Lower leg skin (tissue), 4 donors: ENCODE measurements around the gene RPSA. TPM values are rescaled to one million over a fixed set of nuclear protein-coding genes. Genes with fewer than 3 reads are reported as not detected.

Source experiments
- DNase-seq, 2 donors: peaks; one replicate each; pipeline ENCODE4 v3.0.0-alpha.2; 2019; ENCODE audit warnings: low spot score in 2 of 2
- H3K4me3 ChIP-seq: fragments of 200-600 bp; sonication (generic); 2 replicates; pipeline ENCODE4 v1.5.1; 2017; ENCODE audit warnings: mild to moderate bottlenecking, low read depth; ENCODE audit not compliant: poor library complexity, severe bottlenecking
- POLR2A ChIP-seq, 2 donors: fragments of 450-650 bp; IDR thresholded peaks; one replicate each; pipeline ENCODE4 v1.6.1; 2016 to 2017; ENCODE audit warnings: antibody characterized with exemption in 2 of 2, mild to moderate bottlenecking in 1 of 2, moderate library complexity in 1 of 2
- WGBS, 2 donors: methylation state at CpG; one replicate each; pipeline ENCODE4 v1.1.5; 2018; 5-methylcytosine and 5-hydroxymethylcytosine counted together
- intact Hi-C: fragments of 100-400 bp; cut with DNase I; formaldehyde crosslinking; loops from one replicate; pipeline ENCODE4 v1.15.0; 2023; ENCODE audit warnings: low total_unique reads
- total RNA-seq, 4 donors: library from RNA; depleted of rRNA; stranded (reverse); fragments of >200 nt; gene quantifications; one replicate each; pipeline ENCODE4 v1.1.0, GENCODE V29; 2016
- TF ChIP-seq, protein P1 (sequence below), 3 donors: fragments of 450-650 bp; IDR thresholded peaks; one replicate each; pipeline ENCODE4 v1.5.1; 2016; ENCODE audit warnings: antibody characterized with exemption in 3 of 3, mild to moderate bottlenecking in 3 of 3, moderate library complexity in 2 of 3

RPSA gene
- total RNA-seq, 4 donors from 2014 or later = 789 to 1,137 (median 1,095) TPM

DNA sequence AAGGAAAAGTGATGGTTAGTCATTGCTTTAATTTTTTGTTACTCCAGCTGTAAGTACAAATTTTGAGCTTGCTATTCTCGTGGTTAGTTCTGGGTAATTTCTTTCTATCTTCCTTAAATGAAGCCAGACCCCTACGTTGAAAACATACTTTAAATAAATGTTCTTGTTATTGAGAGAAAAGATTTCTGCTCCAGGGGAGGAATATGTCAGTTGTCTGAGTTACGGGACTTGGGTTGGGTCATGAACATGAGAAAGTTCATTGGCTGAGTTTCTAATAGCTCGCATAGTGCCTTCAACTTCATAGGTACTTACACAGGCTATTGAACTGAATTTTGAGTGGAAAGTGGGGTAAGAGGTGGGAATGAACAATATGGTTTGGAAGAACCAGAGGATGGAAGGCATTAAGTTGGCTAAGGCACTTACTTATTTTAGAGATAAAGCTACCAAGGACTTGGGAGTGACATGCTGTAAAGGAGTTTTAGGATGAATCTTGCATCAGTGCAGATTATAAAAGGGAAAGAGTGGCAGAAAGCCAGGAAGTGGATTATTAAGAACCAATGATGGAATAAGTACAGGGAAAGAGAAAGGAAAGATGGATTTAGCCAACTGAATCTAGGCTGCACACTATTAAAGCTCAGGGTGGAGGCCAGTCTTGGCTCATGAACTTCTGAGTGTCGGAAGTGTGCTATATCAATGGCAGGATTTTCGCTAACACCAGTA is 1.4 kb downstream of the RPSA start:
- no peak overlapping the region for H3K4me3 ChIP-seq
- TF ChIP-seq POLR2A (IDR thresholded peaks at IDR 0.05) = no peak
- TF ChIP-seq, protein P1, sequence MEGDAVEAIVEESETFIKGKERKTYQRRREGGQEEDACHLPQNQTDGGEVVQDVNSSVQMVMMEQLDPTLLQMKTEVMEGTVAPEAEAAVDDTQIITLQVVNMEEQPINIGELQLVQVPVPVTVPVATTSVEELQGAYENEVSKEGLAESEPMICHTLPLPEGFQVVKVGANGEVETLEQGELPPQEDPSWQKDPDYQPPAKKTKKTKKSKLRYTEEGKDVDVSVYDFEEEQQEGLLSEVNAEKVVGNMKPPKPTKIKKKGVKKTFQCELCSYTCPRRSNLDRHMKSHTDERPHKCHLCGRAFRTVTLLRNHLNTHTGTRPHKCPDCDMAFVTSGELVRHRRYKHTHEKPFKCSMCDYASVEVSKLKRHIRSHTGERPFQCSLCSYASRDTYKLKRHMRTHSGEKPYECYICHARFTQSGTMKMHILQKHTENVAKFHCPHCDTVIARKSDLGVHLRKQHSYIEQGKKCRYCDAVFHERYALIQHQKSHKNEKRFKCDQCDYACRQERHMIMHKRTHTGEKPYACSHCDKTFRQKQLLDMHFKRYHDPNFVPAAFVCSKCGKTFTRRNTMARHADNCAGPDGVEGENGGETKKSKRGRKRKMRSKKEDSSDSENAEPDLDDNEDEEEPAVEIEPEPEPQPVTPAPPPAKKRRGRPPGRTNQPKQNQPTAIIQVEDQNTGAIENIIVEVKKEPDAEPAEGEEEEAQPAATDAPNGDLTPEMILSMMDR (IDR thresholded peaks at IDR 0.05) = no peak
- 57 to 58% methylated on average over 6 of the region's 6 CpGs for WGBS, 2 donors
- intact Hi-C loops = no loop called here
- DNase-seq = no peak

DNA sequence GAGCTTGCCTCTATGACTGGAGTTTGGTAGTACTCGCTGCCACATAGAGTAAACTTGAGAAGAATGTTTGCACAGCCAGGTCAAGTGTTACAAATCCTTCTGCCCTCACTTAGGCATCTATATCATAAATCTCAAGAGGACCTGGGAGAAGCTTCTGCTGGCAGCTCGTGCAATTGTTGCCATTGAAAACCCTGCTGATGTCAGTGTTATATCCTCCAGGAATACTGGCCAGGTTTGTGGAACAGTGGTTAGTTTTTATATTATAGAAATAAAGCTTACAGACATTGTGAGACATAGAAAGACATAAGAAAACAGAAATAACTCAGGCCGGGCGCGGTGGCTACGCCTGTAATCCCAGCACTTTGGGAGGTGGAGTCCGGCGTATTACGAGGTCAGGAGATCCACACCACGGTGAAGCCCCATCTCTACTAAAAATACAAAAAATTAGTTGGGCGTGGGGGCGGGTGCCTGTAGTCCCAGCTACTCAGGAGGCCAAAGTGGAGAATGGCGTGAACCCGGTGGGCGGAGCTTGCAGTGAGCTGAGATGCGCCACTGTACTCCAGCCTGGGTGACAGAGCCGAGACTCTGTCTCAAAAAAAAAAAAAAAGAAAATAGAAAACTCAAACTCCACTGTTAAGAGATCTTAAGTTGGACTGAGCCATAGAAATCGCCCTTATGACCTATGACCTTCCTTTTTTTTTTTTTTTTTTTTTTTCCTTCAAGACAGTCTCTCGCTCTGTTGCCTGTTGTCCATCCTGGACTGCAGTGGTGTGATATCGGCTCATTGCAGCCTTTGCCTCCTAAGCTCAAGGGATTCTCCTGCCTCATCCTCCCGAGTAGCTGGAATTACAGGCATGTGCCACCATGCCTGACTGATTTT is 2.2 kb downstream of the RPSA start:
- 85 to 88% methylated on average over 21 of the region's 21 CpGs for WGBS, 2 donors
- no peak overlapping the region for H3K4me3 ChIP-seq
- no peak for TF ChIP-seq POLR2A (IDR thresholded peaks at IDR 0.05)
- TF ChIP-seq, protein P1 (IDR thresholded peaks at IDR 0.05) = no peak
- intact Hi-C loops = no loop called here
- DNase-seq = no peak

DNA sequence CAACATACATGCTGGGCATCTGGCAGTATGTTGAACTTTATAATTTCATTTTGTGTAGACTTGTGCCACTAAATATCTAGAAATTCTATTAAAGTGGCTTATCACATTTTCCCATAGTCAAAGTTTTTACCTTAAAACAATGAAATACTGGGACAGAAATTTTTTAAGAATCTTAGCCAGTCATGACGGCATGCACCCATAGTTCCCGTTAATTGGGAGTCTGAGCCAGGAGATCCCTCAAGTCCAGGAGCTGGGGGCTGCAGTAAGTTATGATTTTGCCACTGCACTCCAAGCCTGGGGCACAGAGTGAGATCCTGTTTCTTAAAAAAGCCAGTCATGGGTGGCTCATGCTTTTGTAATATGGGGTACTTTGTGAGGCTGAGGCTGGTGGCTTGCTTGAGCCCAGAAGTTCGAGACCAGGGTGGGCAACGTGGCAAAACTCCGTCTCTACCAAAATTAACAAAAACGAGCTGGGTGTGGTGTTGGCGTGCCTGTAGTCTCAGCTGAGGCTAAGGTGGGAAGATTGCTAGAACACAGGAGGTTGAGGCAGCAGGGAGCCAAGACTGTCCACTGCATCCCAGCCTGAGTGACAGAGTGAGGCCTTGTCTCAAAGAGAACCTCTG is 3.1 kb downstream of the RPSA start:
- no peak overlapping the region for H3K4me3 ChIP-seq
- no peak for DNase-seq
- TF ChIP-seq, protein P1 (IDR thresholded peaks at IDR 0.05) = no peak
- TF ChIP-seq POLR2A (IDR thresholded peaks at IDR 0.05) = no peak
- intact Hi-C loops = no loop called here
- WGBS, 2 donors = 53 to 61% methylated on average over 7 of the region's 7 CpGs

DNA sequence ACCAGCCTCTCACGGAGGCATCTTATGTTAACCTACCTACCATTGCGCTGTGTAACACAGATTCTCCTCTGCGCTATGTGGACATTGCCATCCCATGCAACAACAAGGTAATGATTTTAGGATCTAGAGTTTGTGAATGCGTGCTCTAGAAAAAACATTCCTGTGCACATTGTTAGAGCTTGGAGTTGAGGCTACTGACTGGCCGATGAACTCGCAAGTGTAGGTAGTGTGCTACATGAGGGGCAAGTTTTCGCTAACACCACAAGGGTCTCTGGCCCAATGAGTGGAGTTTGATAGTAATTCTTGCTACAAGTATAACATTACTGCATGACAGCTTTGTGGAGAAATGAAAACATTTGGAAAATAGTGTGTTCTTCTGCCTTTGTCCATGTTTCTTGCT is 4.4 kb downstream of the RPSA start:
- TF ChIP-seq, protein P1 (IDR thresholded peaks at IDR 0.05) = no peak
- TF ChIP-seq POLR2A (IDR thresholded peaks at IDR 0.05) = no peak
- intact Hi-C loops = no loop called here
- H3K4me3 ChIP-seq = no peak overlapping the region
- WGBS, 2 donors = 94 to 97% methylated on average over 7 of the region's 7 CpGs
- no peak for DNase-seq

DNA sequence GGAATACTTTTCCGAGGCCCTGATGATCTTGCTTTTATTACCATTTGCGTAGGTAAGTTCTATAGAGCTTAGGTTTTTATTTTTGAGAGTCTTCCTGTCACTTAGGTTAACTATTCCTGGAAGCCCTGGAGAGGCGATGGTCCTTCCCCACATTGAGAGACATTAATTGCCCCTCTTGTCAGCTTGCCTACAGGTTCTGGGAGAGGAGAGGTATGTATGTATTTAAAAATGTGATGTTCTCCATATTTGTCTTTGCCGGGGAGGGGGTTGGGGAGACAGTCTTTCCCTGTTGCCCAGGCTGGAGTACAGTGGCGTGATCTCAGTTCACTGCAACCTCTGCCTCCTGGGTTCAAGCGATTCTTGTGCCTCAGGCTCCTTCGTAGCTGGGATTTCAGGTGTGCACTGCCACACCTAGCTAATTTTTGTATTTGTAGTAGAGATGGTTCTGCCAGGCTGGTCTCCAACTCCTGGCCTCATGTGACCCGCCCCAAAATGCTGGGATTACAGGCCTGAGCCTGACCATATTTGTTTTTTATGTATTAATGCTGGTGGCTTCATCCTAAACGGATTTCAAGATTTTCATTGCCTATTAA is 6.2 kb downstream of the RPSA start:
- no peak overlapping the region for H3K4me3 ChIP-seq
- intact Hi-C loops = no loop called here
- WGBS, 2 donors = 65% methylated on average over 9 of the region's 9 CpGs
- no peak for DNase-seq
- TF ChIP-seq, protein P1 (IDR thresholded peaks at IDR 0.05) = no peak
- TF ChIP-seq POLR2A (IDR thresholded peaks at IDR 0.05) = no peak
